Muscle layer of colon (tissue), 2 donors: ENCODE results near the gene KIAA0232.
"Not testable (repeated sequence)": the region's sequence is repeated elsewhere in the genome, so short reads cannot be mapped to it uniquely, and the experiment has no call there.

Experiments used
- H3K27ac ChIP-seq: one replicate; pipeline ENCODE4 v1.7.0; 2013; ENCODE audit warnings: low read depth, mild to moderate bottlenecking, low read length, moderate library complexity
- H3K27me3 ChIP-seq, 2 donors: one replicate each; pipeline ENCODE4 v1.7.0; 2013; ENCODE audit warnings: low read length in 2 of 2, mild to moderate bottlenecking in 2 of 2; ENCODE audit not compliant: insufficient read depth in 2 of 2, control insufficient read depth in 1 of 2
- H3K36me3 ChIP-seq: one replicate; pipeline ENCODE4 v1.7.0; 2013; ENCODE audit warnings: mild to moderate bottlenecking, low read length; ENCODE audit not compliant: insufficient read depth
- H3K4me1 ChIP-seq: one replicate; pipeline ENCODE4 v1.7.0; 2013; ENCODE audit warnings: mild to moderate bottlenecking, low read length; ENCODE audit not compliant: insufficient read depth
- H3K4me3 ChIP-seq, 2 donors: one replicate each; pipeline ENCODE4 v1.7.0; 2013; ENCODE audit warnings: low read length in 2 of 2, low read depth in 1 of 2, mild to moderate bottlenecking in 1 of 2, moderate library complexity in 1 of 2
- H3K9ac ChIP-seq: one replicate; pipeline ENCODE4 v1.7.0; 2013; ENCODE audit warnings: low read length
- H3K9me3 ChIP-seq: one replicate; pipeline ENCODE4 v1.7.0; 2013; ENCODE audit warnings: mild to moderate bottlenecking, low read length
- donor health status: abdominal sarcoma.
- donor health status: Adenocarcinoma of cecum.

The KIAA0232 gene

DNA sequence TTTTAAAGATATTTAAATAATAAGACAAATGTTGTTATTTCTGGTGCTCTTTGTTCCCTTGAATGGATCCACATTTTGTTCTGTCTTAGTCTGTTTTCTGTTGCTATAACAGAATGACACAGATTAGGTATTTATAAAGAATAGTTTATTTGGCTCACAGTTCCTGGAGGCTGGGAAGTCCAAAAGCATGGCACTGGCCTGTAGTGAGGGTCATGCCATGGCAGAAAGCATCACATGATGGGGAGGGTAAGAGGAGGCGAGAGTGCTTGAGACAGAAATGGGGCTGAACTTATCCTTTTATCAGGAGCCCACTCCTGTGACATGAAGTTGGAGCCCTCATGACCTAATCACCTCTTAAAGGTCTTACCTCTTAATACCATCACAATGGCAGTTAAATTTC lies 38.2 kb downstream of the KIAA0232 start:
- Histone ChIP-seq H3K4me1 (no peaks in the 10 kb centered on the region), H3K9ac (no peak overlapping the region), H3K9me3 (no peaks in the 10 kb centered on the region), H3K4me3 (no peak overlapping the region), H3K27me3 (no peaks in the 10 kb centered on the region), H3K27ac (no peak overlapping the region), H3K36me3 (peaks cover 14% of the 10 kb centered on the region)

DNA sequence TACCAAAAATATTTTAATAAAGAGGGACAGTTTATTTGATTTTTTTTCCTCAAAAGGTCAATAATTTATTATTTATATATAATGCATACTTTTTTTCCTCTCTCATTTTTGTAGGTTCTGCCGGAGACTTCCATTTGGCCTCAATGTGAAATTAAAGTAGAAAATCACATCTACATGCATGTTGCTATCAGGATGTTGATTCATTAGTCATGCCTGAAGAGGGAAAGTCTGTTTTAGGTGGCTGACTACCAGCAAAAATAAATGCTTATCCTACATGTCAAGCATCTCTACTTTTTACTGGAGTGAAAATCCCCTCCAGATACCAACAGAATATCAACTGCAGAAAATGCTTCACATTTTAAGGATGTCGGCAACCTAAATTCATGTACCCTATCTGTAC lies 41.5 kb downstream of the KIAA0232 start:
- no peak overlapping the region for H3K9ac ChIP-seq
- no peaks in the 10 kb centered on the region for H3K4me1 ChIP-seq
- peaks cover 14% of the 10 kb centered on the region for H3K36me3 ChIP-seq
- no peaks in the 10 kb centered on the region for H3K27me3 ChIP-seq
- no peak overlapping the region for H3K4me3 ChIP-seq
- H3K27ac ChIP-seq, result no peak overlapping the region
- no peaks in the 10 kb centered on the region for H3K9me3 ChIP-seq

DNA sequence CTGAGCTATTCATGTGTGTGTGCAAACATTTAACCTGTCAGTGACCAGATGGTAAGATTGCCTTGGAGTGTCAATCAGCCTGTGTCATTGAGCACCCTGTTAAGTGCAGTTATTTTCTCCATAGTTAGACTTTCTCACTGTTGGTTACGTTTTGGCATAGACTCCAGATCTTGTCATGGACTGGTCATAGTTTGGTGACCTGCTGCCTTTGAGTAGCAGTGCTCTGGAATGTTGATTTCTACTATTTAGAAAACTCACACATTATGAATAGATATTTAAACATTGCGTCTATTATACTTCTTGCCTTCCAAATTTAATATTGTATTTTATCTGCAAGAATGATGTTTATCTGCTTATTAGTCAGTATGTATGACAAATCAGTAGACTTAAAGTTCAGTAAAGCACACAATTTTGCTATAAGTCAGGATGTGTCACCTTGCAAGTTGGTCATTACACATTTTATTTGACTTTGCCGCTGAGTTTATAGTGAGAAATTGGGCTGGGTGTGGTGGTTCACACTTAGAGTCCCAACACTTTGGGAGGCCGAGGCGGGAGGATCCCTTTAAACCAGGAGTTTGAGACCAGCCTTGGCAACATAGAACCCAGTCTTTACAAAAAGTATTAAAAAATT lies 42.4 kb downstream of the KIAA0232 start:
- H3K27me3 ChIP-seq, result no peaks in the 10 kb centered on the region
- H3K36me3 ChIP-seq, result peaks cover 14% of the 10 kb centered on the region
- no peaks in the 10 kb centered on the region for H3K4me1 ChIP-seq
- H3K9ac ChIP-seq, result no peak overlapping the region
- no peak overlapping the region for H3K27ac ChIP-seq
- H3K9me3 ChIP-seq, result no peaks in the 10 kb centered on the region
- H3K4me3 ChIP-seq, result no peak overlapping the region

DNA sequence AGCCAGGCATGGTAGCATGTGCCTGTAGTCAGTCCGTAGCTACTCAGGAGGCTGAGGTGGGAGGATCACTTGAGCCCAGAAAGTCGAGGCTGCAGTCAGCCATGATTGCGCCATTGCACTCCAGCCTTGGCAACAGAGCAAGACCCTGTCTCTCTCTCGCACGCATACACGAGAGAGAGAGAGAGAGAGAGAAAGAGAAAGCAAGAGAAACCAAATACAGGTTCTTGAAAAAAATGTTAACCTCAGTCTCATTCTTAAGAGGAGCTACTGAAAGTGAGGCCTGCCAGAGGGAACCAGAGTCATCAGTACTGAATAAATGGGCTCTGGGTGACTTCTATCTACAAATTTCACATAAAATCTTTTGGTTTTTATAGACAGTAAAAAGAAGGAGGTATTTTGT lies 42.9 kb downstream of the KIAA0232 start:
- Histone ChIP-seq H3K27me3 (no peaks in the 10 kb centered on the region), H3K4me1 (no peaks in the 10 kb centered on the region), H3K27ac (no peak overlapping the region), H3K4me3 (no peak overlapping the region), H3K9me3 (no peaks in the 10 kb centered on the region), H3K36me3 (peaks cover 14% of the 10 kb centered on the region), H3K9ac (no peak overlapping the region)

DNA sequence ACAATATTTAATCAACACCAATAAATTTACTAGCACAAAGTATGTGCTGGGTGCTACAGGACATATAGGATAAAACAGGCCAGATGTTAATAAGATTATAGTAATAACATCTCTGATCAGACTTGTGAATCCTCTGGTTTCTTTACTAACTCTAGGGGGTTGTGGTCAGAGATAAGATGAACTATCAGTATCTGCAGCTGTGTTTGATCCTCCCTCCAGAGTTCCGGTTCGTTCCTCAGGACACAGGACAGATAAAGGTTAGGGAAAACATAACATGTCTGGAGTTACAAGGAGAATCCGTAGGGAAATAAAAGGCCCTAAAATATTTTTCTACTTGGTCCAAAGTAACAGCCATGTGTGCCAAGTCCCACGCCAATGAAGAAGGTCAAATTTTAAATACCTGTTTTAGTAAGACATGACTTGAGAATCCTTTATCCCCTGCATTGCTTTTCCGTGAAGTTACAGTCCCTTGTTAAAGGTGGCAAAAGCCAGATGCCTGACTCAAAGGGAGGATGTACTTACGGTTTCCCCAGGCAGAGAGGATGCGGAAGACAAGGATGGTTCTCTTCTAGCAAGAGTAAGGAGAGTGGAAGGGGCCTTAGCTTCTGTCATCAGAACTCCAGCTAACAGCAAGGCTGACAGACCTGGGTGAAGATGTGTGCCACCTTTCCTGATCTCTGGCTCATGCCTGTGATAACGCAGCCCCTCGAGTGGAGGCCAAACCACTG lies 44.4 kb downstream of the KIAA0232 start:
- Histone ChIP-seq H3K9ac (no peak overlapping the region), H3K9me3 (no peaks in the 10 kb centered on the region), H3K27ac (no peak overlapping the region), H3K4me1 (no peaks in the 10 kb centered on the region), H3K36me3 (peaks cover 22% of the 10 kb centered on the region), H3K27me3 (no peaks in the 10 kb centered on the region), H3K4me3 (no peak overlapping the region)

DNA sequence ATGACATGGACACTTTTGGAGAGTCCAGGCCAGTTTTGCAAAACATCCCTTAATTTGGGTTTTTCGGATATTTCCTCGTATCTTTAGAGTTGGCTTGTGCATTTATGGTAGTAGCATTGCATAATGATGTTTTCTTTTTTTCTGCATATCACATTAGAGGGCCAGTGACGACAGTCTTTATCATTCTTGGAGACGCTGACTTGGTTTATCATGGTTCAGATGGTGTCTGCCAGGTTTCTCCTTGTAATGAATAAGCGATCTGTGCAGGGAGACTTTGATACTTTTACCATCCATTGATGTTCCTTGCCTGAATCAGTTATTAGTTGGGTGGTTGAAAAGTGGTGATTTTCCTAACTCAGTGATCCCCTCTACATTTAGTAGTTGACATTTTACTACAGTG lies 46.6 kb downstream of the KIAA0232 start:
- H3K4me1 ChIP-seq, result no peaks in the 10 kb centered on the region
- H3K36me3 ChIP-seq, result peaks cover 22% of the 10 kb centered on the region
- no peak overlapping the region for H3K9ac ChIP-seq
- H3K9me3 ChIP-seq, result no peaks in the 10 kb centered on the region
- H3K4me3 ChIP-seq, result no peak overlapping the region
- H3K27me3 ChIP-seq, result no peaks in the 10 kb centered on the region
- no peak overlapping the region for H3K27ac ChIP-seq

DNA sequence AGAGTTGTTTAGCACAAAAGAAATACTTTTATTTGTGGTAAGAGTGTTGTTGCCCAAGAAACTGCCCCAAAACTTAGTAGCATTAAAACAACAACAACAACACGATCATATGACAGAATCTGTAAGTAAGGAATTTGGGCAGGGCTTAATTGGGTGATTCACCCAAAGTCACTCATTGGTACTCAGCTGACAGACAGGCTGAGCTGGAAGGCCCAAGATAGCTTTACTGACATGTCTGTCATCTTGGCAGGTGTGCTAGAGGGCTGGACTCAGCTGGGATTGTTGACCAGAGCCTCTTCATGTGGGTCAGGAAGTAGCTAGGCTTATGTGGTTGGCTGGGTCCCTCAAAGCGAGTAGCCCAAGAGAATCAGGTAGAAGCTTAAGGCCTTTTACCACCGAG lies 52.3 kb downstream of the KIAA0232 start:
- no peak overlapping the region for H3K9ac ChIP-seq
- peaks cover 8% of the 10 kb centered on the region for H3K36me3 ChIP-seq
- no peak overlapping the region for H3K27ac ChIP-seq
- H3K4me1 ChIP-seq, result peaks cover 6% of the 10 kb centered on the region
- H3K27me3 ChIP-seq, result no peaks in the 10 kb centered on the region
- no peaks in the 10 kb centered on the region for H3K9me3 ChIP-seq
- H3K4me3 ChIP-seq, result no peak overlapping the region

DNA sequence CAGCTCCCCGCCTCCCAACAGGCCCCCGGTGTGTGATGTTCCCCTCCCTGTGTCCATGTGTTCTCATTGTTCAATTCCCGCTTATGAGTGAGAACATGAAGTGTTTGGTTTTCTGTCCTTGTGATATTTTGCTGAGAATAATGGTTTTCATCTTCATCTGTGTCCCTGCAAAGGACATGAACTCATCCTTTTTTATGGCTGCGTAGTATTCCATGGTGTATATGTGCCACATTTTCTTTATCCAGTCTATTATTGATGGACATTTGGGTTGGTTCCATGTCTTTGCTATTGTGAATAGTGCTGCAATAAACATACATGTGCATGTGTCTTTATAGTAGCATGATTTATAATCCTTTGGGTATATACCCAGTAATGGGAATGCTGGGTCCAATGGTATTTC lies 53.1 kb downstream of the KIAA0232 start:
- H3K4me3 ChIP-seq, H3K27ac ChIP-seq, H3K9me3 ChIP-seq, H3K9ac ChIP-seq, H3K36me3 ChIP-seq, H3K27me3 ChIP-seq: not testable (repeated sequence)
- H3K4me1 ChIP-seq, result peaks cover 13% of the 10 kb centered on the region

DNA sequence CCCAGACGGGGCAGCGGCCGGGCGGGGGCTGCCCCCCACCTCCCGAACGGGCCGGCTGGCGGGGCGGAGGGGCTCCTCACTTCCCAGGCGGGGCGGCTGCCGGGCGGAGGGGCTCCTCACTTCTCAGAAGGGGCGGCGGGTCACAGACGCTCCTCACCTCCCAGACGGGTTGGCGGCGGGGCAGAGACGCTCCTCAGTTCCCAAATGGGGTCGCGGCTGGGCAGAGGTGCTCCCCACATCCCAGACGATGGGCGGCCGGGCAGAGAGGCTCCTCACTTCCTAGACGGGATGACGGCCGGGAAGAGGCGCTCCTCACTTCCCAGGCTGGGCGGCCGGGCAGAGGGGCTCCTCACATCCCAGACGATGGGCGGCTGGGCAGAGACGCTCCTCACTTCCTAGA lies 54.6 kb downstream of the KIAA0232 start:
- H3K36me3 ChIP-seq, H3K27ac ChIP-seq, H3K9me3 ChIP-seq, H3K27me3 ChIP-seq, H3K4me3 ChIP-seq, H3K9ac ChIP-seq: not testable (repeated sequence)
- H3K4me1 ChIP-seq, result peaks cover 14% of the 10 kb centered on the region

DNA sequence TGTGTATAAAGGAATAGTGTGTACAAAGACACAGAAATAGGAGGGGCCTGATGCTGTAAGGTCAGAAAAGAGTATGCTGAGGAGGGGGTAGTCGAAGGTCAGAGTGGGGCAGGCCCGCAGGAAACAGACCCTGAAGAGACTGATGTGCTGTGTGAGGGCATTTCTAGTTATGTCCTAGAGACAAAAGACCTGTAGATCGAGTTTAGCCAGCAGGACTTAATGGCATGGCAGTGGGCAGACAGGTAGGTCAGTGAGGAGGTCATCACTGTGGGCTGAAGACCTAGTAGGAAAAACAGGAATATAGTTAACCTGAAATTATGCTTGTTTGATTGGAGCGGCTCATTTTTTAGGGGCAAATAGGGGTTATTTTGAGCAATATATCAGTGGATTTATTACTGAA lies 57.1 kb downstream of the KIAA0232 start:
- Histone ChIP-seq H3K4me1 (peaks cover 14% of the 10 kb centered on the region), H3K27ac (no peak overlapping the region), H3K36me3 (no peaks in the 10 kb centered on the region), H3K9ac (no peak overlapping the region), H3K4me3 (no peak overlapping the region), H3K27me3 (no peaks in the 10 kb centered on the region), H3K9me3 (no peaks in the 10 kb centered on the region)

DNA sequence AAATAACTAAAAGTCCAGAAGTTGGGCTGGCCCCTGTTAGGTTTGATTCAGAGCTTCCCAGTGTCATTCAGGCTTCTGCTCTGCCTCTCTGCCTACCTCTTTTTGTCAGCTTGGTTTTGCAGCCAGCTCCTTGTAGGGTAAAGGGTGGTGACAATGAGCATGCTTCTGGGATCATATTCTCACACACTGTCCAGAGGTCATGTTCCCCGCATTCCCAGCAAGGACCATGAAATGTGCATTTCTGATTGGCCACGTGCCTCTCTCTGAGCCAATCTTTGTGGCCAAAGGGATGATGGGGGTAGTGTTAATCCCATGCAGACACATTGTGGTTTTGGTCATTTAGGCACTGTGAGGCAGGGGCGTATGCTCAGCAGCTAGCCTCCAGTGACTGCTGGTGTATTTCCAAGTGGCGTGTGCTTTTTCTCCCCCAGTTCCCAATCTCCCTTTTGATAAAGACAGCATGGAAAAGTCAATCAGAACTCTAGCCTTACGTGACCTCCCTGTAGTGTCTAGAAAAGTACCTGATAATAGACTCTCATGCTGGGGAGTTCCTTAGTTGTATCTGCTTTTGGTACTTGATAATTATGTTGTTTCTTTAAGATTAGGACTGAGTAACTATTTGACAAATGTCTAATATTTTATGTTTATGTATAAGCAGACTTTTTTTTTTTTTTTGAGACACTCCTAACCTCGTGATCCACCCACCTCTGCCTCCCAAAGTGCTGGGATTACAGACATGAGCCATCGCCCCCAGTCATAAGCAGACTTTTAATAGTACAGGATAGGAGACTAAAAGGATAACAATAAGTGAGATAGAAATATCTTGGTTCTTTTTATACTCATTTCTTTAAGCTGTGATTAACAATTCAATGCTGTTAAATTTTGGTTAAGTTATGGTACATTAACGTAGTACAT lies 57.8 kb downstream of the KIAA0232 start:
- Histone ChIP-seq H3K27ac (no peak overlapping the region), H3K4me3 (no peak overlapping the region), H3K36me3 (no peaks in the 10 kb centered on the region), H3K9ac (no peak overlapping the region), H3K4me1 (peaks cover 14% of the 10 kb centered on the region), H3K27me3 (no peaks in the 10 kb centered on the region), H3K9me3 (no peaks in the 10 kb centered on the region)
